ENCODE data around the gene NRL.

The NRL gene

DNA sequence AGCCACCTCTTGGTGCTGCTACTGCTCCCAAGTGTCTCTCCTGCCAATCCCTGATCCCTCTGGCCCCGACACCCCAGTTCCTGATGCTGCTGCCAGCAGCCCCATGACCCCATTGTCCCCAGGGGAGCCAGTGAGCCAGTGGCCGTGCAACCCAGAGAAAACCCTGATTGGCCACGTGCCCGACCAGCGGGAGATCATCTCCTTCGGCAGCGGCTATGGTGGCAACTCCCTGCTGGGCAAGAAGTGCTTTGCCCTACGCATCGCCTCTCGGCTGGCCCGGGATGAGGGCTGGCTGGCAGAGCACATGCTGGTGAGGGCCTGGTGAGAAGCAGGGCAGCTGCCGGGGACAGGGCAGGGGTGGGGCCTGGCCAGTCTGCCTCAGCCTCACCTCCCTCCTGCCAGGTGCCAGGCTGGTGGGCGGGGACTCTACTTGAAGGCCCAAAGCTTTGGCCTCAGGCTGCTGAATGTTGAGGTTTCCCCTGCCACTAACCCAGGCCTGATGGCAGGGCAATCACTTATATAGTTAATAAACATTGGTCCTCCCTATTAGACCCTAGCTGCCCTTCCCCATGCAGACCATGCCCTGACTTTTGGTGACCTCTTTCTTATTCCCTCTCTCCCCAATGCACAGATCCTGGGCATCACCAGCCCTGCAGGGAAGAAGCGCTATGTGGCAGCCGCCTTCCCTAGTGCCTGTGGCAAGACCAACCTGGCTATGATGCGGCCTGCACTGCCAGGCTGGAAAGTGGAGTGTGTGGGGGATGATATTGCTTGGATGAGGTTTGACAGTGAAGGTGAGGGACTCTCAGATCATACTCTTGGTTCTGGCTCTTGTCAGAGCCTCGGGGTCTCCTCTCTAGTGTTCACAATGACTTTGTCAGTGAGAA is 15.6 kb downstream of the NRL start:
- no peak for DNase-seq

DNA sequence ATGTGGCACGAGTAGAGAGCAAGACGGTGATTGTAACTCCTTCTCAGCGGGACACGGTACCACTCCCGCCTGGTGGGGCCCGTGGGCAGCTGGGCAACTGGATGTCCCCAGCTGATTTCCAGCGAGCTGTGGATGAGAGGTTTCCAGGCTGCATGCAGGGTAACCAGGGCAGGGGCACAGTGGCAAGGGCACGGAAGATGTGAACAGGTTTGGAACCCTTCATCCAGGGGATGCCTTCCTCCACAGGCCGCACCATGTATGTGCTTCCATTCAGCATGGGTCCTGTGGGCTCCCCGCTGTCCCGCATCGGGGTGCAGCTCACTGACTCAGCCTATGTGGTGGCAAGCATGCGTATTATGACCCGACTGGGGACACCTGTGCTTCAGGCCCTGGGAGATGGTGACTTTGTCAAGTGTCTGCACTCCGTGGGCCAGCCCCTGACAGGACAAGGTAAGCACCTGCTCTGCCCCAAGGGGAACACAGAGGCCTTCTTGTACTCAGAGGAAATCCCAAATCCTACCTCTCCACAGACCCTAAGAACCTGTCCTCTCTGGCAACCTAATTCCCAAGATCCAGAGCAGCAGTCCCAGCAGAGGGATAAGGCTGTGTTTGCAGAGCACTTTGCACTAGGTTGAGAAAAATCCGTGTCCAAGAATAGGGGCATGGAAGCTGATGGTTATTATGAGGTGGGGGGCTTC is 16.4 kb downstream of the NRL start:
- DNase-seq: no peak

DNA sequence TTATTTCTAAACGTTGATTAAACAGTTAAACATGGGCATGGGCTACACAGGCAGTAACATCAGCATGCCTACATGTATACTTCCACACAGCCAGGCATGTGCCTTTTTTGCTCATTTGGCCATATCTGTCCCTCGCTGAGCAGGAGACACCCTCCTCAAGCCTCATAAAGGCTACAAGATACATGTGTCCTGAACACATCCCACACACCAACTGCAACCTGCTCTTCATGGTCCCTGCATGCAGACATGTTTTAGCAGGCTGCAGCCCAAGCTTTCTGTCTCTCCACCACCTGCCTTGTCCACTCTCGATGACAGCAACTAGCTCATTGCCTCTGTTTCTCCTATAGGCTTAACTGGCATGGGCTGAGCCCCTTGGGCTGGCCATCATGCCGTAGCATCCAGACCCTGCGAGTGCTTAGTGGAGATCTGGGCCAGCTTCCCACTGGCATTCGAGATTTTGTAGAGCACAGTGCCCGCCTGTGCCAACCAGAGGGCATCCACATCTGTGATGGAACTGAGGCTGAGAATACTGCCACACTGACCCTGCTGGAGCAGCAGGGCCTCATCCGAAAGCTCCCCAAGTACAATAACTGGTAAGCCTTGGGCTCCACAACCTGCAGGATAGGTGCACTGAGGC is 18.1 kb downstream of the NRL start:
- DNase-seq: no peak

DNA sequence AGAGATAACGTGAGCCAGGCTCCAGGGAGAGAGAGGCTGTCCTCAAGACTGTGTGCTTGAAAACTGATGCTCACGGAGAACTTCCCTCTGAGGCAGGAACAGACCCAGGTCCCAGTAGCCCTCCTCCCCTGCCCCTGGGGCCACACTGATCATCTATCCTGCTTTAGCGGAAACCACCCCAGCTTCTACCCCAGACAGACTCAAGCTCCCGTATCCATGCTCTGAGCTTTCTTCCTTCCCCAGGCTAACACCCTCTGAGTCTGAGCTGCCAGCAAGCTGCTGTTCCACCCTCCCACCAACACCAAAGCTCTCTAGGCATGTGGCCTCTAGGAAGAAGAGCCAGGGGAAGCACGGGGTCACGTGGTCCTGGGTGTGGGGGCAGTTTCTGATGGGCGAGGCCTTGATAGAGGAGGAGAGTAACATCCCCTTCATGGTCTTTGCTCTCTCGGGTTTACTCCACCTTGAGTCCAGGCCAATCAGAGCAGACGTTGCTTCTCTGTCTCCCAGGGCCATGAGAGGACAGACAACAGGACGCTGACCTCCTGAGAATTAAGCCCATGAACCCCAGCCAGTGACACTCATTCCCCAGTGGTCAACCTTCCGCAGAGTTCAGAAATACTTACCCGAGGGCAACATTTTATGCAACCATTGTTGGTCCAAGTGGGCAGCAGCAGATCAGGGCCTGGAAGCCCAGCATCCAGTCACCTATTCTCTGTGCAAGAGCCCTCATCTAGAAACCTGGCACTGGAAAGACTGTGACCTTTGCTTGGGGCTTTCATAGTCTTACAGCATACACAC is 19.3 kb downstream of the NRL start:
- no peak for DNase-seq

DNA sequence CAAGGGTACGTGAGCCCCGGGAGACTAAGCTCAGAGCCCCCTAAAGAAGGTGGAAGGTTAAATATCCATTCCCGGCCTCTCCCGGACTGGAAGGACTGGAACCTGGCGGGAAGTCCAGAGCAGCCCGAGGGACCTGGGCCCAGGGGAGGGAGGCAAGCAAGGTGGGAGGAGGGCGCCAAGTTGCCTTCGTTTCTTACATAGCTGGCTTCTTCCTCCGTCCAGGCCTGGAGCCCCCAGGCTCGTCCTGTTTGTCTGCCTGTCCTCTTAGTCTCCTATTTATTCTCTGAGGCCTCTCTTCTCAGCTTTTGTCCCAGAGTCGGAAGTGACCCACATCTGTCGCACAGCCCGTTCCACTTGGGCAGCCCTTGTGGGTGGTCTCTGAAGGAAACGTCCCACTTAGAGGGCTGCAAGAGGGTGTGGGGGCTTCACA is 19.9 kb downstream of the NRL start:
- no peak for DNase-seq

DNA sequence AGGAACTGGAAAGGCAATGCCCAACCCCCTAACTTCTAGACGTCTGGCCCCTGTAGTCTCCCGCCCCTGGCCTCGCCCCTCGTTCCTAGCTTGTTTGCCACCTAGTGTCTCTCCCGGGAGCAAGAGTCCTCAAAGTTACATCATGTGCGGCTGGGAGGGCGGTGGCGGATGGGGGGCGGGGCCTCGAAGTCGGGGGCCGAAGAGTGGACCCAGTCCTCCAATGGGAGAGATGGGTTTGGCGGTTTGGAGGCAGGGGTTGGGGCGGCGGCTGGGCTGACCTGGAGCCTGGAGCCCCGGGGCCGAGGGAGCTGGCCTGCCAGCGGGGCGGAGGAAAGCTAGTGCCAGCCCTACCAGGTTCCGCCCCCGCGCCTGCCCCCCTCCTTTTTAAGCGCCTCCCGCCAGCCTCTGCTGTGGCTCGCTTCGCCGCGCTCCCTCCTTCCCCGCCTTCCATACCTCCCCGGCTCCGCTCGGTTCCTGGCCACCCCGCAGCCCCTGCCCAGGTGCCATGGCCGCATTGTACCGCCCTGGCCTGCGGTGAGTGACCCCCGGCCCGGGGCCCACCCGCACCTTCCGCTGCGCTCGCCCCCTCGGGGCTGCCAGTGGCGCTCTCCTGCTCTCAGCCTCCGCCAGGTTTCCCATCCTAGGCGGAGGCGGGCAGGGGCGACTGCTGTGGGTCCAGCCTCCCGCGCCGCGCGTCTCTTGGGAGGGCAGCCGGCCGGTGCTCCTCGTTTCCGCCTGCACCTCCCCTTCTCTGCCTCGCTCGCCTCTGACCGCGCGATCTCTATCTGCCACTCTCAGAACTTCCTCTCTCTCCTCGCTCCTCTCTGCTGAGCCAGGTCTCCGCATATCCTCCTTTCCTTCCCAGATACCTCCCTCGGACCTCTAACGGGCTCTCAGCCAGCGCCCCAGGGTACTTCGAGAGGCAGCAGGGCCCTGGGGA is 20.6 kb downstream of the NRL start, which contains the start of gene PCK2:
Gene PCK2, plus strand, starts transcription at position 411 of the 940 bp plus-strand sequence. Its CDS starts 95 bp downstream, at position 506.
- peak; percentile 81 for DNase-seq

DNA sequence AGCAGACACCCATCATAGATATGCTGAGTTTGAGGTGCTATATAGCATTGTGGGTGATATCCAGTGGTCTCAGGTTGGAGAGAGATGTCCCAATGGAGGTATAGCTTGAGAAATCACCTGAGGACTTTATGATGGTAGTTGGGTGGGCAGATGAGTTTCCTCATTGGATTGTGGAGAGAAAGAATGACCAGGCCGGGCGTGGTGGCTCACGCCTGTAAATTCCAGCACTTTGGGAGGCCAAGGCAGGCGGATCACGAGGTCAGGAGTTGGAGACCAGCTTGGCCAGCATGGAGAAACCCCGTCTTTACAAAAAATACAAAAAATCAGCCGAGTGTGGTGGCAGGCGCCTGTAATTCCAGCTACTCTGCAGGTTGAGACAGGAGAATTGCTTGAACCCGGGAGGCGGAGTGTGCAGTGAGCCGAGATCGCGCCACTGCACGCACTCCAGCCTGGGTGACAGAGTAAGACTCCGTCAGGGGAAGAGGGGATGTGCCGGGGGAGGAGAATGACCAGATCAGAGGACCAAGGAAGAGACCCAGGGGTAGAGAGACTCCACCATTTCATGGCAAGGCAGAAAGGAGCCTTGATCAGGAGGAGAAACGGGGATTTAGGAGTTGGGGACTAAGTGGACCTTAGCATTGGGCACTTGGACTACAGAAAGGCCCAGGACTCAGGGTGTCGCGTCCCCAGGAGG is 21.4 kb downstream of the NRL start:
- DNase-seq: no peak

DNA sequence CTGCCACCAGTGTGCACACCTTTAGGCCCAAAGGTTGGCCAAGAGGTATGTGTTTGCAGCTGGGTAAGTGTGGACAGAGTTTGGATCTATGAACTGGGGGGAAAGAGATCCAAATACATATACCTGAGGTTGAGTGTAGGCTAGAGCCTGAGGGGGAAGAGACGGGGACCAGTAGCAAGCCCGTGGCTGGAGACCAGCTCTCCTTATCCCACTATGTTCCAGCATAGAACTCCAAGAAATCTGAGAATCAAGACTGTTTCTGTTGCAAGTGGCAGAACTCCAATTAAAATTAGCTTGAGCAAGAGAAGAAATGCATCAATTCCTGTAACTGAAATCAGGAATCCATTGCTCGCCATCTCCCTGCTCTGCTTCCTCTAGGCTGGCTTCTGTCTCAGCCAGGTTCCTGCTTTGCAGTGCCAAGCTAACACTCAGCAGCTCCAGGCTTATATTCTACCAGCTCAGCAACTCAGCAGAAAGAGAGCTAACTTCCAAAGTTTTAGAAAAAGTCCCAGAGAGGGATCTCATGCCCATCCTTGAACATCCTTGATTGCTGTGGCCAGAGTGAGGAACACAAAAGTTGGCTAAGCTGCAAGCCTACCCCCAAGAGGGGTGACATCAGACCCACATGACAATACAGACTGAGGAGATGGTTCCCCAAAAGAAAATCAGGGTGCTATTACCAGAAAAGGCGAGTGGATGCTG is 22.1 kb downstream of the NRL start:
- DNase-seq: no peak

DNA sequence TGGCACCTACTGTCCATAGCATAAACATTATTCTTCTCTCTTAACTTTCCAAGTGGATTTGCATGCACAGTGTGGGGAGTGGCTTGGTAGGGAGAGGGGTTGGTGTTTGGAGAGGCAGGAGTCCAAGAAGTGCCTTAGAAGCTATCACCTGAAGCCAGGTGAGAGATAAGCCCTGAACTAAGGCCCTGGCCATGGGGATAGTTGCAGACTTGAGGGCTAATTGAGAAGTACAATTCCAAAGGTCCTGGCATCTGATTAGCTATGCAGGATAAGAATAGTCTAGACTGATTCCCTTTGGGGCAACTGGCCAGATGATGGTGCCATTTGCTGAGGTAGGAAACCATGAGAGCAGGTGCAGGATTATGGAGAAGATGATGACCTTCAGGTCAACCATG is 22.6 kb downstream of the NRL start:
- no peak for DNase-seq

DNA sequence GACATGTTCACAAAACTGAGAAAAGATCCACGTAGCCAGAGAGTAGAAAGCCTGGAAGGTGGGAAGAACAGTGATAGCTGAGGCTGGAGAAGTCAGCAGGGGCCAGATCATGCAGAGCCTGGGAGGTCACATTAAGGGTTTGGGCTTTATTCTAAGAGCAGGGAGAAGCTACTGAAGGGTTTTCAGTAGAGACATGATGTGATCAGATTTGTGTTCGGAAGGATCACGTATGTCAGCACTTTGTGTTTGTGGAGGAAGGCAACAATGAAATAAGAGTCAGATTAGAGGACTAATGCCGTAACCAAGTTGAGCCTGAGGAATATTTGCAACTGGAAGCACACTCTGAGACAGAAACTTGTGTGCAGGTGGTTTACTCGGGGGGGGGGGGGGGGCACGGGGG is 24.9 kb downstream of the NRL start:
- no peak for DNase-seq

DNA sequence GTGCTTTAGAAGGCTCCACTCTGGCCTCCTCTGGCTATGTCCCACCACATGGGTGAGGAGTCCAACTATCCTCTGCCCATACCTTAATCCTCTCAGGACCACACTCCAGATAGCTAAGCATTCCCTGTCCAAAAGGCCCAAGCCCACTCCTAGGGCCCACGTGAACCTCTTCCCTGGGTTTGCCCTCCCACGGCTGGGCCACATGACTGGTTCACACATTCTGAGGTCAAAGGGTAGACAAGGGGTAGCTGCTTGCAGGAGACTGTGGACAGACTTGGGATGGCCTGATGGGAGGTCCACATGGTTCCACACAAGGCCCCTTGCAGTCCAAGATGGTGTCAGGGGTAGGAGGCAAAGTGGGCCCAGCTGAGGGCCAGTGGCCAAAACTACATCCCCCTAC is 26.7 kb downstream of the NRL start:
- DNase-seq: no peak

DNA sequence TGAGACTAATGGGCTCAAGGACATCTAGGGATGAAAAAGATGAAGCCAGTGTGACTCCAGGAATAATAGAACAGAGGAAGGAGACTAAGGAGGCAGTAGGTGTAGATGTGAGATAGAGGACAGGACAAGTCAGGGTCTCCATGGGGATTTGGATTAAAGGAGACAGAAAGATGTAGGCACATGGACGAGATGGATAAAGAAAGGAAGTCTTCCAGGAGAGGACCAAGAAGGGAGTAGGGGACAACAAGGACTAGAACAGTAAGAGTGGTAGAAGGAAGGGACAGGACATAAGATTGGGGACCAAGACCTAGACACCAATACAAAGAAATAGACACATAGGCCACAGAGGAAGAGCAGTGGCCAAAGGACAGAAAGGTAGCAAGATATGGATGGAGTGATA is 27.7 kb downstream of the NRL start:
- DNase-seq: no peak

DNA sequence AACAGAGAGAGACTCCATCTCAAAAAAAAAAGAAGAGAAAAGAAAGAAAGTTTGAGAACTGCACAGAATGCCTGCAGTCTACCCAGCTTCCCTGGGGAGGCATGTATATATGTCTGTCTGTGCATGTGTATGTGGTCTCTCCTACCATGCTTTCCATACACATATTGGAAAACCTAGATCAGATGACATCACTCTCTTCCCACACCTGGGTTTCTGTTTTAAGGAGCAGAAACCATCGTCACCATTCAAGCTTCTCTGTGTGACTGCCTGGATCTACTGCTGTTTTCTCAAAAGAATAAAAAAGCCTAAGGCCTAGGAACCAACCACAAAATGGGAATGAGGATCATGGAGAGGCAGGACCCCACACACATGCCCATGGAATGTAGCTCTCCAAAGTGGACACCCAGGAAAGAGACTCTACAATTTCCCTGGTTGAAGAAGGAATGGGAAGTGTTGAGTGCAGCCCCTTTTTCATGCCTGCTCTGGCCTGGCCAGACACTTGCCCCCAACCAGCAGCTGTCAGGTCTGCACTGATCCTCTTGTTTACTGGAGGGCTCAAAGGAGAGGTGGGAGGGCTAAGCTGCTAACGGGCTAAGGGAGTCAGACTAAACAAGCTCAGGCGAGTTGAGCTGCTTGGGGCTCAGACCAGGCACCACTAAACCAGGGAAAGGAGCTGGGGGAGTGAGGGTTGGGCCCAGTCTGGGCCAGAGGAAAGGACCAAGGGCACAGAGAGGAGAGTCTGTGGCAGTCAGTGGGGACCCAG is 28.4 kb downstream of the NRL start:
- no peak for DNase-seq

DNA sequence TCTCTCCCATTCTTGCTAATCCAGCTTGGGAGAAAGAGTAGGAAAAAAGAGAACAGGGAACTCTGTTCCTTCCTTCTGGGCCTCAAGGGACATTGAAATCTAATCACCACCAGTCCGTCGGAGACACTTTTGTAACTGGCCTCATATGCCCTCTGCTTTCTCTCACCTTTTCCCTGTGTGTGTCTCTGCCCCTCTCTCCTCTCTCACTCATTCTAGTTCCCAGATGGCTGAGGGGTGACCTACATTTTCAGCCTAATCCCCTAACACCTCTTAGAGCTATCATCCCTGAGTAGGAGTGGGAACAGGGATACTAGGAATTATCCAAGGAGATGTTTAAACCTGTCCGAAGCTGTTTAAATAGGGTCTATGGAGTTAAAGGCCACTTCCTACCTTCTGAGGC is 29.5 kb downstream of the NRL start:
- DNase-seq: no peak

DNA sequence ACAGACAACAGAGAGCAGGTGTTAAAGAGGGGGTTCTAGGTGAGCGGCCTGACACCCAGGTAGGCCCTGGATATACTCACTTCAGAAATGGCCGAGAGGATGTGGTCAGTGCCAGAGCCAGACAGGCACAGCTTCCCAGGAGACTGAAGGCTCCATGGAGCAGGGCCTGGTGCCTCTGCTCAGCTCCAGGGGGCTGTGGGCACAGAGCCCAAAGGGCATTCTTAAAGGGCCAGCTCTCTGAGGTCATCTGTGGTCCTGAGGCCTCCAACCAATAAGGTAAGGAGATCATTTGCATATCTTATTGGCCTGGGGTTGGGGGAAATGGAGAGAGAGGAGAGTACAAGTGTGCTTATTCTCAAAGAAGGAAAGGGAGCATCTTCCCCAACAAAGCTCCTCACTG is 30.3 kb downstream of the NRL start:
- DNase-seq: no peak

DNA sequence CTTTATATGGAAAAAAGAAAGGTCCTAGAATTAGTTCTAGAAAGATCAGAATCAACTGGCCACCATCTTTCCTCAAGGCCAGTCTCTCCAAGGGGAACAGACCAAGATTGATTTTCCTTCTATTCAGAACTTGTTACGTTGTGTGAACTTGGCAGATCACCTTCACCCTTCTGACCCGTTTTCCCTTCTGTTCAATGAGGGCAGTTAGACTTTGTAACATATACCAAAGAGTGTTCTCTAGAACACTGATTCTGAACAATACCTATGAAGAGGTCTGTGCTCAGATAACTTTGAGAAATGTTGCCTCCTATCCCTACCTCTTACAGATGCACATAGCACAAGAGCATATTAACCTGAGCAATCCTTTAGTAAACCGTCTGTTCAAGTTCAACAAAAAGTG is 31.3 kb downstream of the NRL start:
- no peak for DNase-seq

DNA sequence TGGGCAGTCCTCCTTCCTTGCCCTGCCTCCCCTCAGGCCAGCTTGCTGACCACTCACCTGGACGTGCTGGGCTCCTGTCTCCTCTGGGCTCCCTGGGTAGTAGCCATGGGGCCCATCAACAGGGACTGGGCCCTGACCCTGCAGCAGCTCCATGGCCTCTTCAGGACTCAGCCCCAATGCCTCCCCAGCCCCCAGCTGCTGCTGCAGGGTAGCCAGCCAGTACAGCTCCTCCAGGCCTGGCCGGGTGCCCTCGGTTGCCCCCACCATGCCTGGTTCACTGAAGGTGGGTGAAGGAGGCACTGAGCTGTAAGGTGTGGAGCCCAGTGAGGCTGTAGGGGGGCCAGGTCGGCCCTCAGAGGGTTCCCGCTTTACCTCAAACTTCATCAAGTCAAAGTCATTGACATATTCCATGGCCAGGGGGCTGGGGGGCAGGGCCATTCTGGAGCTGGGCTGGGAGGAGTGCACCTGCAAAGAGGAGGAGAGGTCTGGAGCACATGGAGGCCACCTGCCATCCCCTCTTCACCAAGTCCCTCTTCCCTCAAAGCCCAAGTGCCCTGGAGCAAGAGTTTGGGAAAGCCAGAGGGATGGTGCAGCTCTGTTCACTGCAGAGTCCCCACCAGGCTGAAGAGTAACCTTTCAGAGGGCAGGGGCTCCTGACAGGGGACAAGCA is 32.2 kb downstream of the NRL start:
- DNase-seq: no peak

DNA sequence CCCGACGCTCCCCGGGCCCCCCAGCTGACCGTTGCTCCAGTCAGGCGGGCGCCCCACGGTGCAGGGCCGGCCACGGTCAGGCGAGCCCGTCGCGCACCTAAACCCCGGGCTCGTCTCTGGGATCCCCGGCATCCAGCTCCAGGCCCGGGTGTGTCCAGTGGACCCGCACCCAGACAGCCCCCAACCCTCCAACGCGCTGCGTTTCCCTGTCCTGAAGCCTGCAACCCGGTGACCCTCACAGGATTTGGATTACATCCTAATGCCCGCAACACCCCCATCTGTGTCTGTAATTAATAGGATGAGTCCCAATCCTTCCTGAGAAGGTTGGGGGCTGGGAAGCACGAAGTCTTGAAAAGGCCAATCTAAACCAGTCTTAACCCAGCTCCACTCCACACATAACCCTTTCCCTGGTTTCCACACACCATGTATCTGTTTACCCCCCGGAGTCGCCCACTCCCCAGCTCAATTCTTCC is 33.0 kb downstream of the NRL start:
- DNase-seq: no peak
